Ramos (cell line): ENCODE results near the gene PRDX5.

Experiments
- in situ Hi-C: fragments of 300-500 bp; cut with MboI; formaldehyde crosslinking; loops from one replicate; pipeline ENCODE4 v1.14.3; 2022; ENCODE audit warnings: low sequenced_read_pairs; ENCODE audit not compliant: unreplicated experiment

The PRDX5 gene

DNA sequence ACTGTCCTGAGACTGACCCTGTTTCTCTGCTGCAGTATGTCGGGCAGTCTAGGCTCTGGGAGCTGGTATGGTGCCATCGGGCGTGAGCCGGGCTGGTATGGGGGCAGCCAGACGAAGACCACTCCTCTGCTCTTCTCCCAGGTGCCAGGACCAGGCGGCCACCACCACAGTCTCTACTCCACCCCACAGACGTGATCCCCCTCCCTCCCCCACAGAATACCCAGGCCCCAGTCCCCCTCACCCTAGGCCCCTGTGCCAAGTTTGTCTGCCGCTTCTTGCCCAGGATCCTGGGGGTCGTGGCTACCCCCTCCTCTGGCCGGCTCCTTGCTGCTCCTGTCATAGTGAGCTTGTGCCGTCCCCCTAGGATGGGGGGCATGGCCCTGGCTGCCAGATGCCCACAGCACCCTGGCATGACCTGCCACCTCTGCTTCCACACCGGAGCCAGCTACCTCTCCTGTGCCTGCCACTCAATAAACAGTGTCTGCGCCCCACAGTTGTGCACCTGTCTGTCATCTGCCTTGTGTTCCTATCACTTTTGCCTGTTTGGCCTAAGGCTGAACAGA lies 28.8 kb upstream of the PRDX5 start:
- in situ Hi-C loops = no loop called here

DNA sequence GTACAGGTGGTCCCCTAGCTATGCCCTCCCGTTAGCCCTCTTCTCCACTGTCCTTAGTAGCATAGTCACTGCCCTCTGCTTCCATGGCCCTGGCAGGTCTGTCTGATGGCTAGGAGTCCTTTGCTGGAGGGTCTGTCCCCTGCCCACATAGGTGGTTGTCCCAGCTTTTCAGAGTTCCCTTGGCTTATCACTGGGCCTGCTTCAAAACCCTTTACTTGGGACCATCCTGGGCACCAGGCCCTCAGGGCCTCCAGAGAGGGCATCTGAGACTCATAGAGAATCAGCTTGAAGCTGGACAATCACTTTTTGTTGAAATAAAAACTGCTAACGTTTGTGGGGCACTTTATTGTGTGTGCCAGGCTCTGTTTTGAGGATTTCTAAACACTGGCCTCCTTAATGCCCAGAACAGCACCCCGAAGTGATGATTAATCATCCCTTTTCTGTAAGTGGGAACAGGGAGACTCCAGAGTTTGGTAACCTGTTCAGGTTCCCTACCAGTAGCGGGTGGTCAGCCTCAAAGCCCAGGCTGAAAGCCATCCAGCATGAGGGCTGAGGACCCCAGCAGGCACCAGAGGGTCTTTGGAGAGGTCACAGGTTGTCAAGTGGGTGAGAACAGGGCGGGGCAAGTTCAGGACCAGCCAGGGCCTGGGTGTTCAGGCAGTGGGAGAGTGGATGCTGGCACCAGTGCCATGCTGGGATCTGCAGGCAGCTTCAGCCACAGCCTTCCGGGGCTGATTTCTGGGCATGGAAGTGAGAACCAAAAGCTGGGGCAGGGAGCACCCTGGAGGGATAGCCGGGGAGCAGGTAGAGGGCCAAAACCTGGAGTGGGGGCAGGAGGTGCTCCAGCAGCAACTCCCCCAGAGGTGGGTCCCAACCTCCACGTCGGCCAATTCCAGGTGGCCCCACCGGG lies 27.3 kb upstream of the PRDX5 start:
- in situ Hi-C loops = loop anchor here (10.0 kb wide), 1 partner anchor 296 kb away; no protein-coding TSS in a partner anchor

DNA sequence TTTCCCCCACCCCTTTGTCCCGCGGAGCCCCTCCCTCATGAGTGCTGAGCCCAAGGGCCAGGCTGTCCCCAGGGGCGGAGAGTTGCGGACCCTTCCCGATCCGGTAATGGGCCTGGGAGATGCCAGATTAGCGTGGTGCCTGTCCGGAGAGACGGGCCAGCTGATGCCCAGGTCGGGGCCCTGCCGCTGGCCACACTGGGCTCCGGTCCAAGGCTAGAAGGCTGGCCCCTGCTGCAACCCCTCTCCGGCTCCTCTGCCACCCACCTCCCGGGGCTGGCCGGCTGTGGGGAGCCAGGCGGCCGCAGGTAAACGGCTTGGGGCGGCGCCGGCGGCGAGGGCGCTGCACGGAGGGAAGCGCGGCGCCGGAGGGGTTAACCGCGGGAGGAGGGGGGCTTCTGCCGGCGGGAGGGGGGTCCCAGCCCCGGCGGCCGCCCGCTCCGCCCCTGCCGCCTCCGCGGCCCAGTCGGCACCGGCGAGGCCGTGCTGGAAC lies 26.6 kb upstream of the PRDX5 start, which contains the start of gene KCNK4:
Gene KCNK4, plus strand, starts transcription at position 41 of the 490 bp plus-strand sequence. CDS start 1,717 bp downstream, outside the sequence.
- in situ Hi-C loops = loop anchor here (10.0 kb wide), 1 partner anchor 297 kb away; no protein-coding TSS in a partner anchor

- in situ Hi-C loops = loop anchor here (10.0 kb wide), 1 partner anchor 297 kb away; no protein-coding TSS in a partner anchor
These were observed 26.0 kb upstream of the PRDX5 start for GRCh38 chr11:64291752-64292459.

DNA sequence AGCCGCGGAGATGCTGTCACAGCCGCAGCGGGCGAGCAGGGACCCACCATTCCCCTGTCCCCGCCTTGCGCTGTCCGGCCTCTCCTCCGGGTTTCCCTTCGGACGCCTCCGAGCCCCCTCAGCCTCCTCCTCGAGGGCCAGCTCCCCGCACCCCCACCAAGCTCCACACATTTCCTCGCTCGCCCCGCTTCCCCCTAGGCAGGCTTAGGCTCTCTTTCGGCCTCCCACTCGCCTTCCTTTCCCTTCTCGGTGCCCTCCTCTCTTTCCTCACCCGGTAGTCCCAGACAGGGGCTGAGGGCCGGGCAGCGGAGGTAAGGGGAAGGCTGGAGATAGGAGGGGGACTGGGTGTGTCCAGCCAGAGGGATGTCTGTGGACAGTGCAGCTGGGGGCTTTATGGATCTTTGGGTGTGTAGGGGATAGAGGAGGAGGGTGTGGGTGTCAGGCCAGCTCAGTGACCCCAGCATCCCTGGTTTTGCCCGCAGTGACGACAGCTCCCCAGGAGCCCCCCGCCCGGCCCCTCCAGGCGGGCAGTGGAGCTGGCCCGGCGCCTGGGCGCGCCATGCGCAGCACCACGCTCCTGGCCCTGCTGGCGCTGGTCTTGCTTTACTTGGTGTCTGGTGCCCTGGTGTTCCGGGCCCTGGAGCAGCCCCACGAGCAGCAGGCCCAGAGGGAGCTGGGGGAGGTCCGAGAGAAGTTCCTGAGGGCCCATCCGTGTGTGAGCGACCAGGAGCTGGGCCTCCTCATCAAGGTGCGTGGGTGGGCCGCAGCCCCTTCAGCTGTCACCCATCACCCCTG lies 25.3 kb upstream of the PRDX5 start:
- in situ Hi-C loops = loop anchor here (10.0 kb wide), 1 partner anchor 298 kb away; no protein-coding TSS in a partner anchor

- in situ Hi-C loops = loop anchor here (10.0 kb wide), 1 partner anchor 300 kb away; no protein-coding TSS in a partner anchor
These were observed 23.1 kb upstream of the PRDX5 start for GRCh38 chr11:64294774-64295173.

- in situ Hi-C loops = loop anchor here (10.0 kb wide), 1 partner anchor 301 kb away; no protein-coding TSS in a partner anchor
These were observed 22.2 kb upstream of the PRDX5 start for GRCh38 chr11:64295760-64296159.

DNA sequence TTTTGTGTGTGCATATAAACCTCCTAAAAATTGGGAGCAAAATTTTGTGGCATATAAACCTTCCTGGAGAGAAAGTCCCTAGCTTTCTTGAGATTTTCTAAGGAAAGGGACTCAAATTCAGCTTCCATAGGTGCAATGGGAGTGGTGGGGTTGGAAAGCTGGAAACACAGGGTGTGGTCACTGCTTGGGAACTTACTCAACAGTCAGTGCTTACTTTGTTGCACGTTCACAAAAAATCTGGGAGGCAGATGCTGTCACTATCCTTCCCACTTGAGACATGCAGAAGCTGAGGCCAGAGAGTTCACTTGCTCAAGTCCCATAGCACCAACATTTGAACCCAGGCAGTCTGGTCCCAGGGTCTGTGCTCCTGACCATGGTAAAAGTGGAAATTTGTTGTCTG lies 21.7 kb upstream of the PRDX5 start:
- in situ Hi-C loops = loop anchor here (10.0 kb wide), 1 partner anchor 301 kb away; no protein-coding TSS in a partner anchor

DNA sequence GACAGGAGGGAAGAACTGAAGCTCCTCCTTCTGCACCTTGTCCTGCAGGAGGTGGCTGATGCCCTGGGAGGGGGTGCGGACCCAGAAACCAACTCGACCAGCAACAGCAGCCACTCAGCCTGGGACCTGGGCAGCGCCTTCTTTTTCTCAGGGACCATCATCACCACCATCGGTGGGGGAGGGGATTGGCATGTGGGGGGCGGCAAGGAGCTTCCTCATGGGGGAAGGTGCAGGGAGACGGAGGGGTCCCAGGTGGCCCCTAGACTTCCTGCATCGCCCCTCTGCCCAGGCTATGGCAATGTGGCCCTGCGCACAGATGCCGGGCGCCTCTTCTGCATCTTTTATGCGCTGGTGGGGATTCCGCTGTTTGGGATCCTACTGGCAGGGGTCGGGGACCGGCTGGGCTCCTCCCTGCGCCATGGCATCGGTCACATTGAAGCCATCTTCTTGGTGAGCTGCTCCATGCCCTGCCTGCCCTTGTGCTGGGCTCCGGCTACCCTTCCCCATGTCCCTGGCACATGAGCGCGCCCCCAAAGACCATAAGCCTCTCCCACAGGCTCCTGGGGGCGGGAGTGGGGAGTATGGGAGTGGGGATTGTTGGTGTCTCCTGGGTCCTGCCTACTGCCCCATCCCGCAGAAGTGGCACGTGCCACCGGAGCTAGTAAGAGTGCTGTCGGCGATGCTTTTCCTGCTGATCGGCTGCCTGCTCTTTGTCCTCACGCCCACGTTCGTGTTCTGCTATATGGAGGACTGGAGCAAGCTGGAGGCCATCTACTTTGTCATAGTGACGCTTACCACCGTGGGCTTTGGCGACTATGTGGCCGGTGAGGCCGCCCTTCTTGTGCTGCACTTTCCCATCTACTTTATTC lies 20.9 kb upstream of the PRDX5 start:
- in situ Hi-C loops = loop anchor here (10.0 kb wide), 1 partner anchor 302 kb away; no protein-coding TSS in a partner anchor

DNA sequence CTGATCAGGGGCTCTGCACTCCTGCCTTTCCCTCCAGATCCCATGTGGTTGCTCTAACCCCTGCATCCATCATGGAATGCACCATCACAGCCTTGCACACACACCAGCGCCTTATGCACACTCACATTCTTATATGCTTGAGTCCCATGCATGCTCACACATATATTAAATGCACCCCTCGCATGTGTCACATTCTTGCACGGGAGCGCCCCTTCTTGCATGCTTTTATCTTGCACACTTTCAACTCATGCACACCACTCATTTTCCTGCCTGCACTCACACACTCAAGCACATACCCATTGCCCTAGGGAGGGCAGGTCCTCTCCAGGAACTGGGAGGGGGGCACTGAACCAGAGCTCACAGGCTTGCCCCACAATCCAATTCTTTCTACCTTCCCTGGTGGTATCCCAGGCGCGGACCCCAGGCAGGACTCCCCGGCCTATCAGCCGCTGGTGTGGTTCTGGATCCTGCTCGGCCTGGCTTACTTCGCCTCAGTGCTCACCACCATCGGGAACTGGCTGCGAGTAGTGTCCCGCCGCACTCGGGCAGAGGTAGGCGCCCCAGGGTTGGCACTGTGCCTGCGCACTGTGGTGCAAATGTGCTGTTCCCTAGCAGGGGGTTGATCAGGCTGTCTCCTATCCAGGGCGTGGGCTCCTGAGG lies 20.1 kb upstream of the PRDX5 start:
- in situ Hi-C loops = loop anchor here (10.0 kb wide), 1 partner anchor 303 kb away; no protein-coding TSS in a partner anchor

- in situ Hi-C loops = loop anchor here (10.0 kb wide), 1 partner anchor 304 kb away; no protein-coding TSS in a partner anchor
These were observed 18.7 kb upstream of the PRDX5 start for GRCh38 chr11:64298966-64299846.

DNA sequence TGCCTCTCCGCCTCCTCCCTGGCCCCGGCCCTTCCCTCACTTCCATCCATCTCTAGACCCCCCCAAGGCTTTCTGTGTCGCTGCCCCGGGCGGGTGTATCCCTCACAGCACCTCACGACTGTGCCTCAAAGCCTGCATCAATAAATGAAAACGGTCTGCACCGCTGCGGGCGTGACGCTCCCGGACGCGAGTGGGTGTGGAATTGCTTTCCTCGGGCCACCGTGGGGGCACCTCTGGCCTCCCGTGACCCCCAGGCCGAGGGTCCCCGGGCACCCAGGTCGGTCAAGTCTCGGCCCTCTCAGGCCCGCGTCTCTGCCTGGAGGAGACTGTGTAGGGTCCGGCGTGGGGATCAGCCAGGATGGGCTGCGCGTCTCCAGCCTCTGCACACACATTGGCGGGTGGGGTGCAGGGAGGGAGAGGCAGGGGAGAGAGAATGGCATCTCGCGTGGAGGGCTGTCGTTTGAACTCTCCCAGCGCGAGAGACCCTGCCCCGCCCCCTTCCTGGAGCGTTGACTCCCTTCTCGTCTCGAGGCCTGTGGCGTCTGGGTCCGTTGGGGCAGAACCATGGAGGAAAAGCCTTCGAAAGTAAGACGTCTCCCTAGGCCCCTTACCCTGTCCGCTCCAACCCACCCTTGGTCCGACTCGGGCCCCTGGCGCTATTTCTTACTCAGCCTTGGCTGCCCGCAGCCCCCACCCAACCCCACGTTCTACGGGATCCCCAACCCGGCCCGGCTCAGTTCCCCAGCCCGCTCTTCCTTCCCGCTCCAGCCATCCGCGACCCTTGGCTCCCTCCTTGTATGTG lies 17.9 kb upstream of the PRDX5 start, which contains the start of gene CATSPERZ:
Gene CATSPERZ, plus strand, starts transcription at position 512 of the 802 bp plus-strand sequence. Its CDS starts 53 bp downstream, at position 565.
- in situ Hi-C loops = loop anchor here (5.0 to 10.0 kb wide), 2 partner anchors 98 to 305 kb away; no protein-coding TSS in a partner anchor

DNA sequence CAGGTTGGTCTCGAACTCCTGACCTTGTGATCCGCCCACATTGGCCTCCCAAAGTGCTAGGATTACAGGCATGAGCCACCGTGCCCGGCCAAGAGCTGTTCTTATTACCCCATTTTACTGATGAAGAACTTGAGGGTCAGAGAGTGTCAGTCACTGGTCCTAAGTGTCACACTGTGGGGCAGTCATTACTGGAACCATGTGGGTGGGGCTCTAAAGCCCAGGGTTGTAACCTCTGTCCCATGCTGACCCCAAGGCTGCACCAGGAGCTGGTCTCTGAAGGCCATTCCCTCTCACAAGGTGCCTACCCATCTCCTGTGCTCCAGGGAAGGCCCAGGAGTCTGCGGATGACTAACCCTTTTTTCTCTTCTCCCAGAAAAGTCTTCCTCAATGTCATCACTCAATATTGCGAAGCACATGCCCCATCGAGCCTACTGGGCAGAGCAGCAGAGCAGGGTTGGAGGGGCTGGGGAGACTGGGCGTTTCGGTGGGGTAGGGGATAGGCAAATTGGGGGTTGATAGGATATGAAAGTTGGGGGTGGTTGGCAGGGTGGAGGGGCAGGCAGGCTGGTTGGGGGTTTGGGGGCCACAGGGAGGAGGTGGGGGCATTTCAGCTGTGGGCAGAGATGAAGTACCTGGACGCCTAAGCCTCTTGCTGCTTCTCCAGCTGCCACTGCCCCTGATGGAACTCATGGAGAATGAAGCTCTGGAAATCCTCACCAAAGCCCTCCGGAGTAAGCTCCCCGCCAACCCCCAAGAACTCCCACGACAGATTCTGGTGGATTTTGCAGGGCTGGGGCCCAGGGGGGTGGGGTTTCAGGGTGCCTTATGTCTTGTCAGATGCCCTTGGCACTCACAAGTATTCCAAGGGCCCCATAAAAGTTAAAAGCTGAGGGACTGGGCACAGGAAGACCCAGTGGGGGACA lies 14.6 kb upstream of the PRDX5 start:
- in situ Hi-C loops = loop anchor here (5.0 kb wide), 1 partner anchor 101 kb away; no protein-coding TSS in a partner anchor

- in situ Hi-C loops = loop anchor here (5.0 kb wide), 1 partner anchor 102 kb away; no protein-coding TSS in a partner anchor
These were observed 13.9 kb upstream of the PRDX5 start for GRCh38 chr11:64304032-64304315.
